SK-N-SH treated with all-trans-retinoic acid at 6 μM for 48 hours (cell line): Measurements from ENCODE around the gene CEACAM8.

Experiments used
- ATAC-seq: fragments of 200-7000 bp; cut with Tn5 transposase; 3 replicates; pipeline ENCODE4 v1.9.1; 2020; ENCODE audit warnings: mild to moderate bottlenecking, moderate library complexity
- ARNTL ChIP-seq: fragments of 450-650 bp; formaldehyde crosslinking; IDR thresholded peaks from 2 replicates; pipeline ENCODE4 v1.5.0; 2020; ENCODE audit warnings: low read depth, mild to moderate bottlenecking, moderate library complexity, borderline replicate concordance
- BACH2 ChIP-seq: fragments of 250-450 bp; sonication (Bioruptor Pico); IDR thresholded peaks from 2 replicates; pipeline ENCODE4 v1.9.0; 2021; ENCODE audit warnings: mild to moderate bottlenecking, borderline replicate concordance
- CSDC2 ChIP-seq: fragments of 250-450 bp; sonication (Bioruptor Pico); IDR thresholded peaks from 2 replicates; pipeline ENCODE4 v1.5.0; 2020; ENCODE audit warnings: mild to moderate bottlenecking, moderate library complexity
- CSRNP3 ChIP-seq: fragments of 250-450 bp; sonication (Bioruptor Pico); IDR thresholded peaks from 2 replicates; pipeline ENCODE4 v1.5.1; 2021; ENCODE audit warnings: mild to moderate bottlenecking, moderate library complexity
- ESRRG ChIP-seq: fragments of 250-450 bp; sonication (Bioruptor Pico); IDR thresholded peaks from 2 replicates; pipeline ENCODE4 v1.6.1; 2021; ENCODE audit warnings: mild to moderate bottlenecking
- GLIS3 ChIP-seq: fragments of 250-450 bp; sonication (Bioruptor Pico); IDR thresholded peaks from 2 replicates; pipeline ENCODE4 v1.5.0; 2020; ENCODE audit warnings: mild to moderate bottlenecking, moderate library complexity
- ISL1 ChIP-seq: fragments of 250-450 bp; sonication (Bioruptor Pico); IDR thresholded peaks from 2 replicates; pipeline ENCODE4 v2.1.2; 2022; ENCODE audit warnings: mild to moderate bottlenecking, moderate library complexity
- PATZ1 ChIP-seq: fragments of 250-450 bp; sonication (Bioruptor Pico); IDR thresholded peaks from 2 replicates; pipeline ENCODE4 v1.8.0; 2020; ENCODE audit warnings: mild to moderate bottlenecking, moderate library complexity, borderline replicate concordance
- PPARA ChIP-seq: fragments of 250-450 bp; sonication (Bioruptor Pico); IDR thresholded peaks from 2 replicates; pipeline ENCODE4 v1.5.0; 2020; ENCODE audit warnings: mild to moderate bottlenecking, borderline replicate concordance
- RARB ChIP-seq: fragments of 250-450 bp; sonication (Bioruptor Pico); IDR thresholded peaks from 2 replicates; pipeline ENCODE4 v1.8.0; 2021; ENCODE audit warnings: mild to moderate bottlenecking, moderate library complexity
- SNAI2 ChIP-seq: fragments of 250-450 bp; sonication (Bioruptor Pico); IDR thresholded peaks from 2 replicates; pipeline ENCODE4 v1.5.0; 2020; ENCODE audit warnings: mild to moderate bottlenecking, moderate library complexity
- TCF4 ChIP-seq: fragments of 250-450 bp; sonication (Bioruptor Pico); IDR thresholded peaks from 2 replicates; pipeline ENCODE4 v1.8.0; 2021; ENCODE audit warnings: mild to moderate bottlenecking, moderate library complexity, borderline replicate concordance
- TOX ChIP-seq: fragments of 250-450 bp; sonication (Bioruptor Pico); IDR thresholded peaks from 2 replicates; pipeline ENCODE4 v1.8.0; 2021; ENCODE audit warnings: mild to moderate bottlenecking, moderate library complexity, borderline replicate concordance
- TSHZ2 ChIP-seq: fragments of 250-450 bp; sonication (Bioruptor Pico); IDR thresholded peaks from 2 replicates; pipeline ENCODE4 v1.5.0; 2020; ENCODE audit warnings: mild to moderate bottlenecking, moderate library complexity
- ZC3H10 ChIP-seq: fragments of 250-450 bp; sonication (Bioruptor Pico); IDR thresholded peaks from 2 replicates; pipeline ENCODE4 v1.5.1; 2021; ENCODE audit warnings: mild to moderate bottlenecking, moderate library complexity
- ZFP3 ChIP-seq: fragments of 250-450 bp; sonication (Bioruptor Pico); IDR thresholded peaks from 2 replicates; pipeline ENCODE4 v1.5.0; 2020; ENCODE audit warnings: mild to moderate bottlenecking, moderate library complexity
- ZNF565 ChIP-seq: fragments of 450-650 bp; formaldehyde crosslinking; conservative IDR thresholded peaks from 2 replicates; pipeline ENCODE4 v1.5.0; 2020; ENCODE audit warnings: low read depth, mild to moderate bottlenecking, moderate library complexity
- ZNF70 ChIP-seq: fragments of 450-650 bp; formaldehyde crosslinking; IDR thresholded peaks from 2 replicates; pipeline ENCODE4 v1.5.0; 2020; ENCODE audit warnings: mild to moderate bottlenecking, moderate library complexity

The CEACAM8 gene

GRCh38 chr19:42634409-42635232 lies 39.9 kb upstream of the CEACAM8 start (continued):
- TF ChIP-seq PATZ1 (CRISPR knock-in tag) (no peak), ZC3H10 (CRISPR knock-in tag) (no peak), ESRRG (no peak), GLIS3 (CRISPR knock-in tag) (no peak), ISL1 (CRISPR knock-in tag) (no peak), PPARA (CRISPR knock-in tag) (no peak), ZNF70 (CRISPR knock-in tag) (no peak)
- TF ChIP-seq, all 23 proteins: peak for 0

- no peak for ATAC-seq
- TF ChIP-seq ARNTL (CRISPR knock-in tag) (no peak), TCF4 (no peak), TSHZ2 (CRISPR knock-in tag) (no peak), ZFP3 (CRISPR knock-in tag) (no peak), CSDC2 (CRISPR knock-in tag) (no peak)
- TF ChIP-seq, all 23 proteins: peak for 0
Observed at GRCh38 chr19:42629191-42629590, 34.5 kb upstream of the CEACAM8 start.

DNA sequence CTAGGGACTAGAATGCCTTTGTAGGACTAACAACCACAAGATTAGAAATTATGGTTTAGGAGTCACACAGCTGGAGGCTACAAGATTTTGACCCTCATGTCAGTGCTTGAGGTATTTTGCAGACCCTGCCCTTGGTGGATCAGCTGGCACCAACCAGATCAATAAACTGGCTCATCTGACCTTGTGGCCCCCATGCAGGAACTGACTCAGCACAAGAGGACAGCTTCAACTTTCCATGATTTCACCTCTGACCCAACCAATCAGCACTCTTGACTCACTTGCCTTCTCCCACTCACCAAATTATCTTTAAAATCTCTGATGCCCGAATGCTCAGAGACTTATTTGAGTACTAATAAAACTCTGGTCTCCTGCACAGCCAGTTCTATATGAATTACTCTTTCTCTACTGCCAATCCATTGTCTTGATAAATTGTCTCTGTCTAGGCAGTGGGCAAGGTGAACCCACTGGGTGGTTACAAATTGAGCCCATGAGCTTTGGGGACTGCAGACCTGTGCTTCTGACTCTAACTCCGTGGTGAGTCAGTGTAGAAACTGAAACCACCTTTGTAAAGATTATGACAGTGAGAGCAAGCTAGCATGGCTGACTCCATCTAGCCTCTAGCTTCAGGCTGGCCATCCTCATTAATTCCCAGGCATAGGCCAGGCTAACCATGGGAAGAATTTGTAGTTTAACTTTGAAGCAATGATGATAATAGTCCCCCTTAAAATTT lies 33.9 kb upstream of the CEACAM8 start:
- TF ChIP-seq ZNF565 (CRISPR knock-in tag): no peak
- TF ChIP-seq ZC3H10 (CRISPR knock-in tag): no peak
- no peak for TF ChIP-seq TCF4
- no peak for TF ChIP-seq BACH2 (CRISPR knock-in tag)
- TF ChIP-seq GLIS3 (CRISPR knock-in tag): no peak
- no peak for TF ChIP-seq ARNTL (CRISPR knock-in tag)
- TF ChIP-seq CSRNP3 (CRISPR knock-in tag): no peak
- no peak for TF ChIP-seq TSHZ2 (CRISPR knock-in tag)
- no peak for TF ChIP-seq RARB (CRISPR knock-in tag)
- TF ChIP-seq ISL1 (CRISPR knock-in tag): no peak
- TF ChIP-seq SNAI2 (CRISPR knock-in tag): no peak
- TF ChIP-seq ZFP3 (CRISPR knock-in tag): no peak
- no peak for TF ChIP-seq TOX (CRISPR knock-in tag)
- TF ChIP-seq PATZ1 (CRISPR knock-in tag): no peak
- no peak for TF ChIP-seq PPARA (CRISPR knock-in tag)
- no peak for ATAC-seq
